ENCODE data around the gene BEX3.
"Not testable (repeated sequence)": the region's sequence is repeated elsewhere in the genome, so short reads cannot be mapped to it uniquely, and the experiment has no call there.

The BEX3 gene

DNA sequence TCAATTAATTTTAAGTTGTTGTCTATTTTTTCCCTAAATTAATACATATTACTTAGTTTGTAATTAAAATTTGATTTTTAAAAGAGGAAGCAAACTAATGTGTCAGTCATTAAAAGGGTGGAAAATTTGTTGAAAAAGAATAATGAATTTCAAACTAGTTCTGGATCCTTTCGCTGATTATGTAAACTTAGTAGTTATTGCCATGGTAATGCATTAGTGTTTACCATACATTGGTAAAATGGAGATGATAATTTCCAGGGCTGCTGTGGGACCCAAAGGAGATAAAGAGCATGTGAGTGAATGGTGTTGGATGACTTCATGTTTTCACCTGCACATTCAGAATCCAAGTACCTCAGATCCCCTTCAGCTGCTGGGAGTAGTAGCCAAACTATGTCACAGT lies 6.5 kb downstream of the BEX3 start:
- no peak for DNase-seq (ENCODE audit: low read depth)

GRCh38 chrX:103384672-103385071 lies 8.3 kb downstream of the BEX3 start:
- DNase-seq (ENCODE audit: low read depth): no peak

- not testable (repeated sequence) for DNase-seq (ENCODE audit: low read depth)
Measured at GRCh38 chrX:103385283-103385830, 9.0 kb downstream of the BEX3 start.

- DNase-seq (ENCODE audit: low read depth): no peak
Measured at GRCh38 chrX:103386332-103386731, 10.0 kb downstream of the BEX3 start.

DNA sequence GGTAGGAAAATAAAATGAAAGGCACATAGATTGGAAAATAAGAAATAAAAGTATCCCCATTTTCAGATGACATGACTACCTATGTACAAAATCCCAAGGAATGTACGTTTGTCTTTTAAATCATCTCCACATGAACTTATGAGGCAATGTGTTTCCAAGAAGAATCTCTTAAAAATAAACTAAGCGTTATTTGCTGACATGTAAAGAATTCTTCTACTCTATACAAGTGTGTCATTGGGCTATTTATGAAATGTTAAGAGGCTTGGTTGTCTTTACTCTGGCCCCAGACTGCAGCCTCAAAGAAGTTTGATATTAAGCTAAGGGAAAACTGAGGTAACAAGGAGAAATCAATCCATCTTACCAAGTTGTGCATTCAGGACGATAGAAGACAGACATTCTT lies 17.1 kb downstream of the BEX3 start:
- no peak for DNase-seq (ENCODE audit: low read depth)

- DNase-seq (ENCODE audit: low read depth): no peak
Measured at GRCh38 chrX:103396186-103396585, 19.8 kb downstream of the BEX3 start.

DNA sequence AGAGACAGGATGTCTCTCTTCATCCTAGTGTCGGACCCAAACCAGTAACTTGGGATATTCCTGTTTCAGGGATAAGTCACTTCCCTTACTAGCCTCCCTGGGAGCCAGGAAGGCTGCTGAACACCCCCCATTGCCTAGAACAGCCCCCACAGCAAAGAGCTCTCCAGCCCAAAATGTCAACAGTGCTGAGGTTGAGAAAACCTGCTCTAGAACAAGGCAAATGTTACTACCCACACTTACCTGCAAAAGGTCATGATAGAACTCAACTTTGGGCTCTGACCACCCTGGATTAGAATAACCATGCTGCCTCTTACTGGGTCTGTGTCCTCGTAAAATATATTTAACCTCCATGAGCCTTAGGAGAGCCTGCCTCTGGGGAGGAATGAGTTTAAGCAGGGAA lies 20.3 kb downstream of the BEX3 start:
- DNase-seq (ENCODE audit: low read depth): no peak

DNA sequence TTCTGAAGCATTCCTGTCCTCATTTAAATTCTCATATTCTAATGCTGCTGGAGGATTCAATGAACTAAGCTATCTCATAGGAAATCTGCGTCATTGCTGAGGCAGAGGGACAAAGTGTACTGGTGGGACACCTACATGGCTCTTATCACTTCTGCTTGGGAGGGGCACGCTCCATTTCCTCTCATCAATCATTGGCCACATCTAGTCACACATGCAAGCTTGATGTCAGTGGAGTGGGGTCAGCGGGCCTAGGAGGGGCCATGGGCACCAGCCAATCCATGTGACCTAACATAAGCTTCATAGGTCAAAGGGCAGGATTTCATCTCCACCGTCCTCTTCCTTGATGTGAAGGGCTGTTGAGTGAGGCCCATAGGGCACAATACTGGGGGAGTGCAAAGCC lies 21.4 kb downstream of the BEX3 start:
- DNase-seq (ENCODE audit: low read depth): no peak

DNA sequence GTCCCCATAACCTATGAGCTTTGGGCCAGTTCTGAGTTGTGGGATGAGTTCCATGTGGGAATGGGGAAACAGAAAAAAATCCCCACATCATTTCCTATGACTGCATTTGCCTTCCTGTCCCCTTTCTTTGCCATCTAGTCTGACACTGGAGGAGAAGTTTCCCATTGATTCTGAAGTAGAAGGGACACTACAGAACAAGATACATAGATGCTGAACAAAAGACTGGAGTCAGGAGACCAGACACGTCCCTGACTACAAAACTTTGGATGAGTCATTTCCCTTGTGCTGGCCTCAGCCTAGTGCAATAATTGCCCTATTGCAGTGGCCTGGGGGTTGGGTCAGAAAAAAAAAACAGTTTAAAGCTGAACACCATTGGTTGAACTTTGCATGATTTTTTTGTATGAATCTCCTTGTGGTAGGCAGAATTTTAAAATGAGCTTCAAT lies 22.1 kb downstream of the BEX3 start:
- DNase-seq (ENCODE audit: low read depth): no peak

DNA sequence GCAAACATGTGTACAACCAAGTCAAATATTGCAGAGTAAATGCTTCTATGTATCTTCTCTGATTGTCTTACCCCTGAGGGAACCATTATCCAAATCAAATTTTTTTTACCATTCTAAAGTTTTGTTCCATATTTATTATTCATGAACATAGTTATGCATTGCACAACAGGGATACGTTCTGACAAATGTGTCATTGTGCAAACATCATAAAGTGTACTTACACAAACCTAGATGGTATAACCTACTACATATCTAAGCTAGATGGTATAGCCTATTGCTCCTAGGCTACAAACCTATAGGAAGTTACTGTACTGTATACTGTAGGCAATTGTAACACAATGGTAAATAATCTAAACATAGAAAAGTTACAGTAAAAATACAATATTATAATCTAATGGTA lies 23.4 kb downstream of the BEX3 start:
- no peak for DNase-seq (ENCODE audit: low read depth)

- DNase-seq (ENCODE audit: low read depth): no peak
Measured at GRCh38 chrX:103400931-103401330, 24.6 kb downstream of the BEX3 start.

DNA sequence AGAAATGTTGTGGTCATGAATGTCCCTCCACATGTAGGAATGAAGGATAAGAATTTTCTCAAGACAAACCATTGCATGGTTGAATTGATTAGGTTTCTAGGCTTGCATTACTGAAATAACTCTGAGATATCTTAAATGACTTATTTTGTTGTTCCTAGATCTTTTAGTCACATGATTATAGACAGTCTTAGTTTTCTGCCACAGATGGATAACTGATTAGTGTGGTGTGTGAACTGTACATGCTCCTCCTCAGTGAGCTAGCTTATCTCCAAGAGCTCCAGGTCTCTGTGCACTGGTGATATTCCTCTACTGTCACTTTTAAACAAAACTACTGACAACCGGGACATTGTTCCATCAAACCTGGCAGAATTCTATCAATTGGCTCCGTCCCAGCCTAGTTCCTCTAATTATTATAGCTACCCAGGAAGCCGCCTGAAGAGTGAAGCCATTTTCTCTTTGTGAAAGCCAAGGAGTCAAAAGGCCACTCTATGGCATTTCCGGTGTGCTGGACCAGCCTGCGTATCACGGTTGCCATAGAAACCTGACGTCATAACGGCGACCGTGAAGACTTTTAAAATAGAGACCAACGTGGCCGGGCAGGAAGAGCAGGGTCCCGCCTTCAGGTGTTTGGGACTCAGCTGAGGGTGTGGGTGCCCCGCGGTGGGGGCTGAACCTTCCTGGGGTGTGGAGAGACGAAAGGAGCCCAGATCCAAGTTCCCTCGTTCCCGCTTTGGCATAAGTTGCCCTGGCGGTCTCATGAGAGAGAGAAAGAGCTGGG lies 28.1 kb downstream of the BEX3 start:
- DNase-seq (ENCODE audit: low read depth): no peak

DNA sequence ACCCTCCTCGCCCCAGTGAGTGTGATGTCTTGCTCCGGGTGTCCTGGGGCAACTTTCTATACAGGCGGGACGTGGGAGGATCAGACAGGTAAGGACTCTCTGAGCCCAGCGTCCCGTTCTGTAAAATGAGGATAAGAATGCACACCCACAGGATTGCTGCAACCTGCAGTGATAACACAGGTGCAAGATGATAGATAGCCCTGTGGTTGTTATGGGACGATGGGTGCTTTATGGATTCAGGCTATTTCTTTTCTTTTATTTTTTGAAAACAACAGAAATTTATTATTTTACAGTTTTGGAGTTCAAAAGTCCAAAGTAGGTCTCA lies 28.6 kb downstream of the BEX3 start:
- no peak for DNase-seq (ENCODE audit: low read depth)

GRCh38 chrX:103406256-103406655 lies 29.9 kb downstream of the BEX3 start:
- DNase-seq (ENCODE audit: low read depth): no peak

GRCh38 chrX:103407776-103408175 lies 31.4 kb downstream of the BEX3 start:
- no peak for DNase-seq (ENCODE audit: low read depth)

DNA sequence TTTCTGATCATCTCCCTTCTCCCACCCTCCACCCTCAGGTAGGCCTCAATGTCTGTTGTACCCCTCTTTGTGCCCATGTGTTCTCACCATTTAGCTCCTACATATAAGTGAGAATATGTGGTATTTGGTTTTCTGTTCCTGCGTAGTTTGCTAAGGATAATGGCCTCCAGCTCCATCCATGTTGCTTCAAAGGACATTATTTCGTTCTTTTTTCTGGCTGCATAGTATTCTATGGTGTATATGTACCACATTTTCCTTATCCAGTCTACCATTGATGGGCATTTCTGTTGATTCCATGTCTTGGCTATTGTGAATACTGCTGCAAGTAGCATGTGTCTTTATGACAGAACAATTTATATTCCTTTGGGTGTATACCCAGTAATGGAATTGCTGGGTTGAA lies 35.4 kb downstream of the BEX3 start:
- DNase-seq (ENCODE audit: low read depth): not testable (repeated sequence)

DNA sequence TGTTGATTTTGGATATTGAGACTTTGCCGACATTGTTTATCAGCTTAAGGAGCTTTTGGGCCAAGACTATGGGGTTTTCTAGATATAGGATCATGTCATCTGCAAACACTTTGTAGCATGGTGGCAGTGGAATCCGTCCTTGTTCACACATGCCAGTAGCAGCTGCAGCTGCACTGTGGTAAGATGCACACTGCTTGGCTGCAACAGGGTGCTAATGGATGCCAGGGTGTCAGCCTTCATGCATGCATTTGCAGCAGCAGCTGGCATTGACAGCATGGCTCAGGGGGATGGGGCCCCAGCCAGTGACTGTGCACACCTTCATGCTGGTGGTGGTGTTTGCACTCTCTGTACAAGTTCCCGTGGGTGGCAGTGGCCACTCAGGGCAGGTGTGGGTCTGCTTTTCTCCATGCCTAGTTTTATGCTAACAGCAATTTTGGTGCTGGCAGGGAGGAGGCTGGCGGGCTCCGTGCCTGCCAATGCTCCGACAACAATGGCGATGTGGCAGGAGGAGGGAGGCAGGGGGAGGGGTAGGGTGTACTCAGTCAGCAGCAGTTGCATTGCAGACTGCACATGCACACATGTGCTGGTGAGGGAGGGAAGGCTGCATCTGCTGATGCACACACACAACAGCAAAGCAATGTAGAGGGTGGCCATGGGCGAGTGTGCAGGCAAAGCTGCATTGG lies 37.5 kb downstream of the BEX3 start:
- no peak for DNase-seq (ENCODE audit: low read depth)

- no peak for DNase-seq (ENCODE audit: low read depth)
Measured at GRCh38 chrX:103414561-103414960, 38.2 kb downstream of the BEX3 start.

DNA sequence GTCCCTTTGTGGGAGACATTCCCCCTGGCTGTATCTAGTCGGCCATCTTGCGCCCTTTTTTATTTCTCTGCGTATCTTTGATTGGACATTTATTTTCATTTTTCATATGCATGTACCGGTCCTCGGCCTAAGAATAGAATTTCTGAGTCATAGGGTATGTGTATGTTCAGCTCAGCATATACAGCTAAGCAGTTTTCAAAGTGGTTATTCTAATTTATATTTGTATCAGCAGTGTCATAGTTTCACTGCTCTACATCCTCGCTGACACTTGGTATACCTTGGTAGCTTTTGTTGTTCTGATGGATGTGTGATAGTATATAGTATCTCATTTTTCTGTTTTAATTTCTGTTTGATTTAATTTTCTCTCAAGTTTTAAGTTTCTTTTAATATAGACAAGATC lies 38.7 kb downstream of the BEX3 start:
- no peak for DNase-seq (ENCODE audit: low read depth)

DNA sequence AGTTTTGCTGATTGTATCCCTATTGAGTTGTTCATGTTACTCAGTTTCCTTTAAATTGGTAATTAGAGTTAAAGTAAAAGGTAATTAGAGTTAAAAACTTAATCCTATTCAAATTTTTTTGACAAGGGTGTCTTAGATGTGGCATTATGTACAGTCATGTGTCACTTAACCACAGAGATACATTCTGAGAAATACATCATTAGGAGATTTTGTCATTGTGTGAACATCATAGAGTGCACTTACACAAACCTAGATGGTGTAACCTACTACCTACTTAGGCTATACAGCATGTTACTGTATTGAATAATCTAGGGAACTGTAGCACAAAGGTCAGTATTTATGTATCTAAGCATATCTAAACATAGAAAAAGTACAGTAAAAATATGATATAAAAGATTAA lies 39.2 kb downstream of the BEX3 start:
- no peak for DNase-seq (ENCODE audit: low read depth)

GRCh38 chrX:103417370-103417769 lies 41.0 kb downstream of the BEX3 start:
- no peak for DNase-seq (ENCODE audit: low read depth)

GRCh38 chrX:103417933-103418332 lies 41.6 kb downstream of the BEX3 start:
- DNase-seq (ENCODE audit: low read depth): no peak

- no peak for DNase-seq (ENCODE audit: low read depth)
Measured at GRCh38 chrX:103418811-103419340, 42.5 kb downstream of the BEX3 start.
